ENCODE results near the gene SSTR3. TPM values are rescaled to one million over a fixed set of nuclear protein-coding genes. Genes with fewer than 3 reads are reported as not detected.
A peak's percentile ranks its signal among the peaks of the same experiment; 100 is the strongest.
"Not testable (repeated sequence)": the region's sequence is repeated elsewhere in the genome, so short reads cannot be mapped to it uniquely, and the experiment has no call there.

Gene SSTR3
- total RNA-seq: not detected
- long read RNA-seq: 0 reads

GRCh38 chr22:37212174-37212906, at the start of gene SSTR3:
Gene SSTR3, minus strand, starts transcription at chr22:37212477. Its CDS starts 4,674 bp downstream, at chr22:37207803.
- DNase-seq (ENCODE audit: low spot score): peak; percentile 73
- intact Hi-C loops (cut with DNase I): no loop called here

- intact Hi-C loops (cut with DNase I): loop anchor here (2.0 kb wide), 1 partner anchor 94 kb away; no protein-coding TSS in a partner anchor
- DNase-seq (ENCODE audit: low spot score): no peak
Measured at GRCh38 chr22:37260901-37261336, 48.6 kb upstream of the SSTR3 start.

- DNase-seq (ENCODE audit: low spot score): no peak
- intact Hi-C loops (cut with DNase I): loop anchor here (2.0 kb wide), 1 partner anchor 93 kb away; no protein-coding TSS in a partner anchor
Measured at GRCh38 chr22:37260155-37260795, 48.0 kb upstream of the SSTR3 start.

GRCh38 chr22:37259540-37260029, 47.3 kb upstream of the SSTR3 start:
- intact Hi-C loops (cut with DNase I): loop anchor here (2.0 kb wide), 1 partner anchor 93 kb away; no protein-coding TSS in a partner anchor
- no peak for DNase-seq (ENCODE audit: low spot score)

- intact Hi-C loops (cut with DNase I): no loop called here
- DNase-seq (ENCODE audit: low spot score): no peak
Measured at GRCh38 chr22:37258753-37259401, 46.6 kb upstream of the SSTR3 start.

GRCh38 chr22:37258005-37258752, 45.9 kb upstream of the SSTR3 start:
- DNase-seq (ENCODE audit: low spot score): no peak
- intact Hi-C loops (cut with DNase I): no loop called here

GRCh38 chr22:37256075-37256726, 43.9 kb upstream of the SSTR3 start:
- no peak for DNase-seq (ENCODE audit: low spot score)
- intact Hi-C loops (cut with DNase I): no loop called here

- intact Hi-C loops (cut with DNase I): no loop called here
- DNase-seq (ENCODE audit: low spot score): no peak
Measured at GRCh38 chr22:37255558-37256006, 43.3 kb upstream of the SSTR3 start.

- DNase-seq (ENCODE audit: low spot score): no peak
- intact Hi-C loops (cut with DNase I): no loop called here
Measured at GRCh38 chr22:37254867-37255233, 42.6 kb upstream of the SSTR3 start.

- intact Hi-C loops (cut with DNase I): no loop called here
- DNase-seq (ENCODE audit: low spot score): no peak
Measured at GRCh38 chr22:37254209-37254866, 42.1 kb upstream of the SSTR3 start.

- intact Hi-C loops (cut with DNase I): no loop called here
- peak; percentile 10 for DNase-seq (ENCODE audit: low spot score)
Measured at GRCh38 chr22:37253126-37253660, 40.9 kb upstream of the SSTR3 start.

- peak; percentile 22 for DNase-seq (ENCODE audit: low spot score)
- intact Hi-C loops (cut with DNase I): not testable (repeated sequence)
Measured at GRCh38 chr22:37251836-37252235, 39.6 kb upstream of the SSTR3 start.

- intact Hi-C loops (cut with DNase I): no loop called here
- peak; percentile 24 for DNase-seq (ENCODE audit: low spot score)
Measured at GRCh38 chr22:37249986-37250385, 37.7 kb upstream of the SSTR3 start.

- peak; percentile 39 for DNase-seq (ENCODE audit: low spot score)
- intact Hi-C loops (cut with DNase I): no loop called here
Measured at GRCh38 chr22:37248251-37248650, 36.0 kb upstream of the SSTR3 start.

- intact Hi-C loops (cut with DNase I): no loop called here
Measured at GRCh38 chr22:37245740-37246139, 33.5 kb upstream of the SSTR3 start.

GRCh38 chr22:37244922-37245722, 32.8 kb upstream of the SSTR3 start:
- intact Hi-C loops (cut with DNase I): no loop called here
- DNase-seq (ENCODE audit: low spot score): peak; percentile 74

More at GRCh38 chr22:37245740-37246139, 33.5 kb upstream of the SSTR3 start:
- DNase-seq (ENCODE audit: low spot score): no peak

- intact Hi-C loops (cut with DNase I): no loop called here
- peak; percentile 95 for DNase-seq (ENCODE audit: low spot score)
Measured at GRCh38 chr22:37244114-37244921, 32.0 kb upstream of the SSTR3 start, which contains the start of gene RAC2. Gene RAC2, minus strand, starts transcription at chr22:37244269. Its CDS starts 121 bp downstream, at chr22:37244148.

Measured in cardiac septum (tissue), 1 donor.